IPS-11a (cell line): ENCODE measurements around the gene SUPT5H.
A peak's percentile ranks its signal among the peaks of the same experiment; 100 is the strongest.
"Not testable (repeated sequence)": the region's sequence is repeated elsewhere in the genome, so short reads cannot be mapped to it uniquely, and the experiment has no call there.

Experiments used
- H3K4me3 ChIP-seq: one replicate; pipeline ENCODE4 v1.5.1; 2013; ENCODE audit warnings: low read depth, low read length, control low read depth

SUPT5H gene

DNA sequence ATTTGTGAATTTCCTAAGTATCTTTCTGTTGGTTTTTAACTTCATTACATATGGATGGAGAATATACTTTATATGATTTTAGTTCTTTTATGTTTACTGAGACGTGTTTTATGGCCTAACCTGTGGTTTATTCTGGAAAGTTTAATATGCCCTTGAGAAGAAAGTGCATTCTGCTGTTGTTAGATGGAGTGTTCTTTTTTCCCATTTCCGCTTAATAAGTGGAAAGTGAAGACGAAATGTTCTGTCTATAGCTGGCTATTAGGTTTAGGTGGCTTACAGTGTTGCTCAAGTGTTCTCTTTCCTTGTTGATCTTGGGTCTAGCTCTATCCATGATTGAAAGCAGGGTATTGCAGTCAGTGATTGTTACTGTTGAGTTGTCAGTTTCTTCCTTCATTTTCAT is 18.0 kb downstream of the SUPT5H start:
- no peak overlapping the region for H3K4me3 ChIP-seq

DNA sequence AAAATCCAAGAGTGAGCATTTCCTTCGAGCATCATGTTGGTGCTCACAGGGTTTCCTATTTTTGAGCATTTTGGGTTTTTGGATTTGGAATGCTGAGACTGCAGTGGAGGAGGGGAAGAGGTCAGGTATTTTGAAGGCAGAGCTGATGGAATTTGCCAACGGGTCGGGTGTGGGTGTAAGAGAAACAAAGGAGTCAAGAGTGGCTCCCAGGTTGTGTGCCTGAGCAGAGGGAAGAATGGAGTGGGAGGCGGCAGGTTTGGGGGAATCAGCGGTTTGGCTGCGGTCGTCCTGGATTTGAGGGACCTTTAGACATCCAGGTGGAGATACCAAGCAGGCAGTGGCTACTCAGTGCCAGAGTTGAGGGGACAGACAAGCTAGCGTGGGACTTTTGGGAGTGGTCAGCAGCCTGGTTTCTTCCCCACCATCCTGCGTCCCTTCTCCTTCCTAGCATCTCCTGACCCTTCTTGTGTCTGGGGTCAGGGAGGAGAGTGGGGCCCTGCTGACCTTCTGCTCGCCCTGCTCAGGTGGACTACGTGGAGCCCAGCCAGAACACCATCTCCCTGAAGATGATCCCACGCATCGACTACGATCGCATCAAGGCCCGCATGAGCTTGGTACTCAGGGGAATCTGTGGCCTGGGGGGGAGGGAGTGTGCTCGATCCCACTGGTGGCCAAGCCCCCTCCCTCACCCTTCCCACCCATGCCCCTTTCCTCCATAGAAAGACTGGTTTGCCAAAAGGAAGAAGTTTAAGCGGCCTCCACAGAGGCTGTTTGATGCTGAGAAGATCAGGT is 20.8 kb downstream of the SUPT5H start:
- H3K4me3 ChIP-seq = no peak overlapping the region

DNA sequence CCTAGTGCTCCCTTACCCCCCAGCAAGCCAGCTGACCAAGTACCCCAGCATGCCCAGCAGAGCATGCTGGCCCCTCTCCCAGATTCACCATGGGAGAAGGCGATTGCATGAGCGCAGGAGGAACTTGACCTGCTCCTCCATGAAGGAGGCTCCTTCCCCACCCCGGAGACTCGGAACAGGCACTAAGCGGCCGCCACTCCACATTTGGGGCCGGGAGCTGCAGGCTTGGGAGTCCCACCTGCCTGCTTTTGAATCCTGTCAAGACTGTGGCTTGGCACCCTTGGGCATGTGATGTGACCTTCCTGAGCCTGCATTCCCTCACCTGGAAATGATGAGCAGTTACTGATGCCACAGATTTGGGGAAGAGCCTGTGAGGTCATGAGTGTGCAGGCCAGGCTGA is 22.6 kb downstream of the SUPT5H start:
- H3K4me3 ChIP-seq = no peak overlapping the region

DNA sequence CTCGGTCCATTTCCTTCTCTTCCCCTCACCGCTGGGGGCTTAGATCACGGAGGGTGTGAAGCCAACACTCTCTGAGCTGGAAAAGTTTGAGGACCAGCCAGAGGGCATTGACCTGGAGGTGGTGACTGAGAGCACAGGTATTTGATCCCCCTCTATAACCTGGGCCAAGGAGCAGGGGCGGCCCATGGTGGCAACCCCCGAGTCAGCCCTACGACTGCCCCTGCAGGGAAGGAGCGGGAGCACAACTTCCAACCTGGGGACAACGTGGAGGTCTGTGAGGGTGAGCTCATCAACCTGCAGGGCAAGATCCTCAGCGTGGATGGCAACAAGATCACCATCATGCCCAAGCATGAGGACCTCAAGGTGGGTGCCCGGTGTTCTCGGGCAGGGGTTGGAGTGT is 23.7 kb downstream of the SUPT5H start:
- H3K4me3 ChIP-seq = no peak overlapping the region

DNA sequence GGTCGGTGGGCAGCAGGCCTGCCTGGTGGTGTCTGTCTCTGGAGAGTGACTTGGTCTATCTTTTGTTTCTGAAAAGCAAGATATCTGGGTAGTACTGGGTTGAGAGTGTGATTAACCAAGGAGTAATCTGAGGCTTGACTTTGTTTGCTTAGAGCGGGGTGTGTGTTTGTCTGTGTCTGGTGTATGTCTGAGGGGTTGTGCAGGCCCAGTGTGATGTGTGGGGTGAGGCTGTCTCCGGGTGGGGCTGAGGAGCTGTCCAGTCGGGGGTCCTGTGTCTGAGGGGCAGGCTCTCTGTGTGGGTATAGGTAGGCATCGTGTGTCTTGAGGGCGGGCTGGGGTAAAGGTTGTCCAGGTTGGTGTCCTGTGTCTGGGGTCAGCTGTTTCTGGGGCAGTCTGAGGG is 24.2 kb downstream of the SUPT5H start:
- no peak overlapping the region for H3K4me3 ChIP-seq

DNA sequence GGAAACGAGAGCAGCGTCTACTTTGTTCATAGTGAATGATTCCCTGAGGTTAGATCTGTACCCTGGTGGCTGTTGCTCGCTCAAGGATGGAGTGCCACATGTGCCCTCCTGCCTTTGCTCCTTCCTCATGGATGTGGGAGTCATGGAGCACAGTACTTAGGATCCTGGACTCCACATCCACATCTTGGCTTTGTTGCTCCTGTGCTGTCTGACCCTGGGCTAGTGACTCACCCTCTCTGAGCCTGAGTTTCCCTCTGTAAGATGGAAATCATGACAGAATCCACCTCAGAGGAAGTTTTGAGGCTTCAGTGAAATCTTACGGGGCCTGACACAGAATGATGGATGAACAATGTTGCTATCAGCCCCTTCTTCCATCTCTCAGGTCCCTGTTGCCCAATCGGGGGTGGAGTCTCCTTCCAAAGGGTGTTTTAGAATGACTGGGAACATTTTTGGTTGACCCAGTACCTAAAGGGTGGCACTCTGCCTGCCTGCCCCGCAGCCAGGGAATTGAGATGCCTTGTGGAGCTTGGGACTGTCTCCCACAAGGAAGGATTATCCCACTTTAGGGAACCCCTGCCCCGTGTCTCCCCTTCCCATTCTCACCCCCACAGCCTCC is 25.4 kb downstream of the SUPT5H start:
- H3K4me3 ChIP-seq = no peak overlapping the region

DNA sequence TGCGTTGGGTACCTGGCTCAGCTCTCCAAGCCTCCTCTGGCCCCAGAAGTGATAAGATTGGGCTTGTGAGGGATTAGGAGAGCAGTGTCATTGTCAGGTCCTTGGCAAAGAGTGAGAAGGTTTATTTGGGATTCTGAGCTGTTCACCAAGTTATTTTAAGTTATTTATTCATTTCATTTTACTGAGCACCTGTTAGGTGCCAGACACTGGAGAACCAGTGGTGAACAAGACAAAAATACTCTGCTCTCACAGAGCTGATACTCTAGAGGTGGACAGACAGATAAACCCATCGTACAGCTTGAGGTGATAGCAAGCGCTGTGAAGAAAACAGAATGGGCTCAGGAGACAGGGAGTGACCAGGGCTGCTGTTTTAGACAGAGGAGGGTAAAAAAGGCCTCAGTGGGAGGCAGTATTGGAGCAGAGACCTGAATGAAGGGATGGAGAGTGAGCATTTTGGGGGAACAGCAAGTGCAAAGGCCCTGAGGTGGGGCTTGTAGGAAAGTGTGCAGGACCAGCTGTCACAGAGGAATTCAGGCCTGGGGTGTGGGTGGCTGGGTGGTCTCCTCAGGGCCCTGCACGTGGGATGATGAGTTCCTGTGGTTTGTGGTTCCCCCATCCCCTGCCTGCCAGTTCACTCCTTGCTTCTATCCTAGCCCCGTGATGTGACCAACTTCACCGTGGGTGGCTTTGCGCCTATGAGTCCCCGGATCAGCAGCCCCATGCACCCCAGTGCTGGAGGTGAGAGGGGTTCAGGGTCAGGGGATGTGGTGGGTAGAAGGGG is 26.6 kb downstream of the SUPT5H start:
- no peak overlapping the region for H3K4me3 ChIP-seq

DNA sequence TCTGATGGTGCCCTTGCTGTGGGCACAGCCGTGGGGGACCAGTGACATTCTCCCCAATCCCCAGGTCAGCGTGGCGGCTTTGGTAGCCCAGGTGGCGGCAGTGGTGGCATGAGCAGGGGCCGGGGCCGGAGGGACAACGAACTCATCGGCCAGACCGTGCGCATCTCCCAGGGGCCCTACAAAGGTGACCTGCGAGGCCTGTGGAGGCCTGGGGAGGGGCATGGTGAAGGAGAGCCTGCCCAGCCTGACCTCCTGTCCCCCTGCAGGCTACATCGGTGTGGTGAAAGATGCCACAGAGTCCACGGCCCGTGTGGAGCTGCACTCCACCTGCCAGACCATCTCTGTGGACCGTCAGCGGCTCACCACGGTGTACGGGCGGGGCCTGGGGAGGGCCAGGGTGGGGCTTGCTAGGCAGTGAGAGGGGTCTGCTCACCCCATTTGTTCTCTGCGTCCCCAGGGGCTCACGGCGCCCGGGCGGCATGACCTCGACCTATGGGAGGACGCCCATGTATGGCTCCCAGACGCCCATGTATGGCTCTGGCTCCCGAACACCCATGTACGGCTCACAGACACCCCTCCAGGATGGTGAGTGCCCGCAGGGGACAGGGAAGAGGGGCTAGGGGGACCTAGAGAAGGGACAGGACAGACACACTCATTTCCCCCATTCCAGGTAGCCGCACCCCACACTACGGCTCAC is 27.5 kb downstream of the SUPT5H start:
- no peak overlapping the region for H3K4me3 ChIP-seq

DNA sequence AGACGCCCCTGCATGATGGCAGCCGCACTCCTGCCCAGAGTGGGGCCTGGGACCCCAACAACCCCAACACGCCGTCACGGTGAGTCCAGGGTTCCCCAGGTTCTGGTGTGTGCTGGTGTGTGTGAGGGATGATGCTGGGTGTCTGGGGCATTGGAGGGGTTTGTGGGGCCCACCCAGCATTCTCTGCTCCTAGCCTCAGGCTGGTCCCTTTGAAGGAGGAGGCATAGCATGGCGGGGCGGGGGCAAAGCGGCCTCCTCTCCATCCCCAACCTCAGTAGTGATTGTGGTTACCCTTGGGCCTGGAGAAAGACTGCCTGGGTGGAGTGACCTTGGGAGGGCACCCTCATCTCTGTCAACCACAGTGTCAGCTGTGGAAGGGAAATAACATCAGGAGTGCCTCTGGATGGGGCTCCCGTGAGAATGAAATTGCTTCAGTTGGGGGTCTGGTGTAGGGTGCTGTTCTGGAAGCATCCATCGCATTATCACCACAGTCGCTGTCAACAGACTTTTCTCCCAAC is 28.1 kb downstream of the SUPT5H start:
- no peak overlapping the region for H3K4me3 ChIP-seq

DNA sequence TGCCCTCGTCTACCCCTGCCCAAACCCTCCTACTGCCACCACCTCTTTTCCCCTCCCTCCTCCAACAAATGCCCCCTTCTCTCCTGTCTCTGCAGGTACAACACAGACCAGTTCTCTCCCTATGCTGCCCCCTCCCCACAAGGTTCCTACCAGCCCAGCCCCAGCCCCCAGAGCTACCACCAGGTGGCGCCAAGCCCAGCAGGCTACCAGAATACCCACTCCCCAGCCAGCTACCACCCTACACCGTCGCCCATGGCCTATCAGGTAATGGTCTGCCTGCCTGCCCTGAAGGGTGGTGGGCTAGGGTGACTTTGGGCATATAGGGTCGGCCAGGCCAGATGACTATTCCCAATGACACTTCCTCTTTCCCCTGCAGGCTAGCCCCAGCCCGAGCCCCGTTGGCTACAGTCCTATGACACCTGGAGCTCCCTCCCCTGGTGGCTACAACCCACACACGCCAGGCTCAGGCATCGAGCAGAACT is 28.8 kb downstream of the SUPT5H start:
- H3K4me3 ChIP-seq = no peak overlapping the region

DNA sequence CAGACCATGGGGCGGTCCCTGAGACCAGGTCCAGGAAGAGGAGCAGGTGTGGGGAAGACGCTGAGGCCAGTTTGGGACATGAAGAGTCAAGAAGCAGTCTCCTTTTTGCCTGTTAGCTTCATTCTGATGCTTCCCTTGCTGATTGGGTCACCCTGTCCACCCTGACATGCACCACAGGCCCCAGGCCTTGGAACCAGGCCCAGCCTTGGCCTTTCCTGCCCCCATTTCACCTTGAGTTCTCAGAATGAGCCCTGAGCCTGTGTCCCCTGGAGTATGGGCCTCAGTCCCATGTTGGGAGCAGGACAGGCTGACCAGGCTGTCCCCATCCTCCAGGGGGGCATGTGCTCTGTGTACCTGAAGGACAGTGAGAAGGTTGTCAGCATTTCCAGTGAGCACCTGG is 30.4 kb downstream of the SUPT5H start:
- no peak overlapping the region for H3K4me3 ChIP-seq

DNA sequence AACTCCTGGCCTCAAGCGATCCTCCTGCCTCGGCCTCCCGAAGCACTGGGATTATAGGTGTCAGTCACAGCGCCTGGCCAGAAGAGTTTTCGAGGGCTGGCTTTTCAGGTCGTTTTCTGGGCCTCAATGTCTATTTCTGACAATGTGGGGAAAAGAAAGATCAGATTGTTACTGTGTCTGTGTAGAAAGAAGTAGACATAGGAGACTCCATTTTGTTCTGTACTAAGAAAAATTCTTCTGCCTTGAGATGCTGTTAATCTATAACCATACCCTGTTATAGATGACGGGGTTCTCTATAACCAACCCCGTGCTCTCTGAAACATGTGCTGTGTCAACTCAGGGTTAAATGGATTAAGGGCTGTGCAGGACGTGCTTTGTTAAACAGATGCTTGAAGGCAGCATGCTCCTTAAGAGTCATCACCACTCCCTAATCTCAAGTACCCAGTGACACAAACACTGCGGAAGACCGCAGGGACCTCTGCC is 34.0 kb downstream of the SUPT5H start:
- H3K4me3 ChIP-seq = not testable (repeated sequence)

DNA sequence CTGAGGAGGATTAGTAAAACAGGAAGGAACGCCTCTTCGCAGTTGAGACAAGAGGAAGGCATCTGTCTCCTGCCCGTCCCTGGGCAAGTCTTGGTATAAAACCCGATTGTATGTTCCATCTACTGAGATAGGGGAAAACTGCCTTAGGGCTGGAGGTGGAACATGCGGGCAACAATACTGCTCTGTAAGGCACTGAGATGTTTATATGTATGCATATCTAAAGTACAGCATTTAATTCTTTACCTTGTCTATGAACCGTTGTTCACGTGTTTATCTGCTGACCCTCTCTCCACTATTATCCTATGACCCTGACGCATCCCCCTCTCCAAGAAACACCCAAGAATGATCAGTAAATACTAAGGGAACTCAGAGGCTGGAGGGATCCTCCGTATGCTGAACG is 34.5 kb downstream of the SUPT5H start:
- no peak overlapping the region for H3K4me3 ChIP-seq

DNA sequence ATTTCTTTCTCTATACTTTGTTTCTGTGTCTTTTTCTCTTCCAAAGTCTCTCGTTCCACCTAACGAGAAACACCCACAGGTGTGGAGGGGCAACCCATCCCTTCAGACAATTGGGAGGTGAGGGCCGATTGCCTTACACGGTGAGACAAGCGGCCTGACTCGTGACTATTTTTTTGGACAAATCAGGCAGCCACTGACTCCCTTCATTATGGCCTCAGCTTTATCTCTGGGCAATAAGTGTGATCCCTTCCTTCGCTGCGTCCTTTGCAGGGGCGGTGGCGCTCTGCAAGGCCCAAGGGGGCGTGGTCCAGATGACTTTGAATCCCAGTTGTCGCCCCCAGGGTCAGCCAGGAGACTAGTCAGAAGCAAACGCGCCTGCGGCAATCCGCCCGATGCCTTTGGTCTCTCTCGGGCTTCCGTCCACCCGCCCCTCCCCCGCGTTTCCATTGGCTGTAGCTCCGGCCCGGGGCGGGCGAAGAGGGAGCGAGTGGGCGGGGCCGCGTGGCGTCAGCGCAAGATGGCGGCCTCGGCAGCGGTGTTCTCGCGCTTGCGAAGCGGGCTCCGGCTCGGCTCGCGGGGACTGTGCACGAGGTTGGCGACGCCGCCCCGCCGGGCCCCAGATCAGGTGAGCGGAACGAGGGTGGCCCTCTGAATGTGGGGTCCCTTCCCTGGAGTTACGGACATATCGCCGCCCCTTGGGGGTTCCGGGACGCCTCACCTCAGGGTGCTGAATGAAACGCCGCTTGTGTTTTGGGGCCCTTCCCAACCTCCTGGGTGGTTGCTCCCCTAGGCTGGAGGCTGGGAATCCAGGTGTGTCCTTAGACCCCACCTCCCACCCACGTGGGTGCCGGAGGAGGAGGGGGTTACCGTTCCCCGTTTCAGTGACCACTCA is 35.2 kb downstream of the SUPT5H start, which contains the start of gene TIMM50:
Gene TIMM50, plus strand, starts transcription at position 502 of the 892 bp plus-strand sequence. Its CDS starts 16 bp downstream, at position 518.
- peak within 1 kb of the TSS; percentile 97 for H3K4me3 ChIP-seq

DNA sequence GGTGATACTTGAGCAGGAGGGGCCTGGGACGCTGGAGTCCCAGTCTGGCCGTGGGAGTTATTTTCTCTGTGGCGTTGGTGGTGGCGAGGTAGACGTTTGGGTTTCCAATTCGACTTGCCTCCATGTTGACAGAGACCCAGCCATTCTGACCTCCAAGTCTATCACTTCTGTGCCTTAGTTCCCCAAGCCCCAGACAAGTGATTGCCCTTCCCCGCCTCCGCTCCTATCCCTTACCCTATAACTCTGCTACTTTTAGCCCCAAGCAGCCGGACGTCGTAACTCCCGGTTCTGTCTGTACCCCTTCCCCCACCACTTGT is 35.8 kb downstream of the SUPT5H start:
- H3K4me3 ChIP-seq = peak overlapping the region; percentile 97

DNA sequence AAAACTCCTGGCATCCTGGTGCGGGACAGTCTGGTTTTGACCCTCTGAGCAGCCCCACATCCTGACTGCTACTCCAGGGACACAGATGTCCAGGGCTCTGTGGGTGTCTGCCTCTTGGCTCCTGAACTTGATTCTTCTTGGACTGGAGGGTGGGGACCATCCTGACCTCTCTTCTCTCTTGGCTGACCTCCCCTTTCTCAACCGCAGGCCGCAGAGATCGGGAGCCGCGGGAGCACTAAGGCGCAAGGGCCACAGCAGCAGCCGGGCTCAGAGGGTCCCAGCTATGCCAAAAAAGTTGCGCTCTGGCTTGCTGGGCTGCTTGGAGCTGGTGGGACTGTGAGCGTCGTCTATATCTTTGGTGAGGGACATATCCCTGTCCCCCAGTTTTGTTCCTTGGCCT is 36.3 kb downstream of the SUPT5H start:
- H3K4me3 ChIP-seq = peak overlapping the region; percentile 97

DNA sequence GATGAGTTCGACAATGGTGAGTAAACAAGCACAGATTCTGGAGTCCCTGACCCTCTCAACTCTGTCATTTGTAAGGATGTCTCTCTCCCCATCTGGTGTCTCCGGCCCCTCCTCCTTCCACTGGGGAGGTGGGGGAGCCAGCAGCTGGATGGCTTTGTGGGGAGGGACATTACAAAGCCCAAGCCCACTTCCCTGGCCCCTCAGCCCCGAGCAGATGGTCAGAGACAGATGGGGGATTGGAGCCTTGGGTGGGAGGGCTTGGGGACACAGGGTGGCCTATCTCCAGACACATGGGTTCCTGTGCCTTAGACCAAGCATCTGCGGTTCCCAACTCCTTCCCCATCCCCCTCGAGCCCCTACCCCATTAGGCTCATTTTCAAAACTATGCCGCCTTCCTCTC is 37.8 kb downstream of the SUPT5H start:
- no peak overlapping the region for H3K4me3 ChIP-seq

DNA sequence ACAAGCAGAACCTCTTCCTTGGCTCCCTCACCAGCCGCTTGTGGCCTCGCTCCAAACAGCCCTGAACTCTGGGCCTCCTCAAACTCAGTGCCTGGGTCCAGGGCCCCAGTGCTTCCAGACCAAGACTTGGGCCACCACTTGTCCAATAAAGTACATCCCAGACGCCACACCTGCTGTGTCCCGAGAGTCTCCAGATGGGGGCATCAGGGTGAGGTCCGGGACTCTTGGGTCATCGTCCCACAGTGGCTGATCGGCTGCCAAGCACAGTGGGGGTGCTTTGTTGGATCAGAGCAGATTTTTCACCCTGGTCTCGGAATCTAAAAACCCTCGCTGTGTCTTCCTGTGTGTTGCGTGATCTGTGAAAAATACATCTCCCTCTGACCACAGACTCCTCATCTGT is 44.4 kb downstream of the SUPT5H start:
- H3K4me3 ChIP-seq = no peak overlapping the region

DNA sequence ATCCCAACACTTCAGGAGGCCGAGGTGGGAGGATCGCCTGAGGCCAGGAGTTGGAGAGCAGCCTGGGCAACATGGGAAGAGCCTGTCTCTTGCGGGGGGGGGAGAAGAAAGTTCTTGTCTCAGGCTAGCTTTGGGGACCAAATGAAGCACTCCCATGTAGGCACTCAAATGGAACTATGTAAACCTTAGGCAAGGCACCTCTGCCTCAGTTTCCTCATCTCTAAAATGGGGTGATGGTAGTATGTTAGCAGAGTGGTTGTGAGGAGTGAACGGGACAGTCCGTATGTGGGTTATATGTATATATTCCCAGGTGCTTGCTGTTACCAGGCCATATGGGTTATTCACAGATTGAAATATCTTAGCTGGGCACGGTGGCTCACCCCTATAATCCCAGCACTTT is 46.8 kb downstream of the SUPT5H start:
- no peak overlapping the region for H3K4me3 ChIP-seq

DNA sequence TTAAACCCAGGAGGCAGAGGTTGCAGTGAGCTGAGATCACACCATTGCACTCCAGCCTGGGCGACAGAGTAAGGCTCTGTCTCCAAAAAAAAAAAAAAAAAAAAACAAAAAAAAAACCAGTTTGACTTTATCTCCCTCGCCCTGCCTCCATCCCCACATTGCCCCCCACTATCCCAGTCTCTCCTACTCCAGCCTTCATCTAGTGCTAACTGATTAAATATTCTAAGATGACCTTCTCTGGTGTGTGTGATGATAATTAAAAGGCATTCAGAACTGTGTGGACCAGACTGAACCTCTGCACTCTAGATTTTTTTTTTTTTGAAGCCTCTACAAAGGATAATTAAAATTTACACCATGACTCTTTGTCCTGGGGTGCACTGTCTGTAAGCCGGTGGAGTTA is 47.4 kb downstream of the SUPT5H start:
- no peak overlapping the region for H3K4me3 ChIP-seq
